Measurements from ENCODE around the gene CIAPIN1.

DNA sequence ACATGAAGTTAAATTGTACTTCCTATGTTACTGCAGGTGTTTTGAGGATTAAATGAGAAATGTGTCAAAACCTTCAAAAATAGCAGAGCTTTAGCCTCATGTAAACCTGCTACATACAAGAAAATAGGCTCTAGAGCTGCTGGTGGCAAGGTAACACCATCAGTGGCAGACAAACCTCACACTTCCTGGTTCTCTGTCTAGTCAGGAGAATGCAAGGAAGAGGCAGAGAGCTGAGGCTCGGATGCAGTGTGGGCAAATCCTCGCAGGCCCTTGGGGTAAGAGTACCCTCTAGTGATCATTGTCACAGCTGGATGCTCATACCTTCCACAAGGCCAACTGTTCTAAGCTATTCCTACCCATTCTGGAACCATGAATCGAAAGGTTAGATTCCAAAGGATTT, 14.2 kb downstream of the CIAPIN1 start:
- TF ChIP-seq CTCF (conservative IDR thresholded peaks at IDR 0.05 in 1 of 2, IDR thresholded peaks at IDR 0.05 in 1 of 2; ENCODE audit: extremely low read depth in 1 of 2, insufficient read depth in 1 of 2, low read depth in 1 of 2, low read length in 2 of 2) (no peak), EZH2 (IDR thresholded peaks at IDR 0.05; ENCODE audit: borderline replicate concordance, low read length) (no peak)

All from mammary epithelial cell (primary cell).